Ramos (cell line): ENCODE measurements around the gene UBE2E3.

ENCODE experiments used
- in situ Hi-C: fragments of 300-500 bp; cut with MboI; formaldehyde crosslinking; loops from one replicate; pipeline ENCODE4 v1.14.3; 2022; ENCODE audit warnings: low sequenced_read_pairs; ENCODE audit not compliant: unreplicated experiment

Gene UBE2E3

DNA sequence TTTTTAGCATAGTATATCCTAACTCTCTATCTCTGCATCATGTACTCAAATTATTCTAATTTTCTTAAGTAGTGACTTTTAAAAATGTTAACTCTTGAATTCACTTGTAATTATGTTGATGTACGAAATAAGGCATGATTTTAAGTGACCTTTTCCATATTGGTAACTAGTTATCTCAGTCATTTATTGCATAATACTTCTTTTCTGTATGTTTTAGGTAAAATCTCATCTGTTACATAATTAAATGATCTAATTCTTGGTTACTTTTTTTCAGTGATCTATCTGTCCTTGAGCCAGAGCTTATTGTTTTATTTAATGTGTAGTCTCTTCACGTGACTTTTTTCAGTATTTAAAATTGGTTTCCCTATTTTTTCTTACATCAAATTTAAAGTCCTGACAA, 4.8 kb upstream of the UBE2E3 start:
- in situ Hi-C loops = no loop called here

DNA sequence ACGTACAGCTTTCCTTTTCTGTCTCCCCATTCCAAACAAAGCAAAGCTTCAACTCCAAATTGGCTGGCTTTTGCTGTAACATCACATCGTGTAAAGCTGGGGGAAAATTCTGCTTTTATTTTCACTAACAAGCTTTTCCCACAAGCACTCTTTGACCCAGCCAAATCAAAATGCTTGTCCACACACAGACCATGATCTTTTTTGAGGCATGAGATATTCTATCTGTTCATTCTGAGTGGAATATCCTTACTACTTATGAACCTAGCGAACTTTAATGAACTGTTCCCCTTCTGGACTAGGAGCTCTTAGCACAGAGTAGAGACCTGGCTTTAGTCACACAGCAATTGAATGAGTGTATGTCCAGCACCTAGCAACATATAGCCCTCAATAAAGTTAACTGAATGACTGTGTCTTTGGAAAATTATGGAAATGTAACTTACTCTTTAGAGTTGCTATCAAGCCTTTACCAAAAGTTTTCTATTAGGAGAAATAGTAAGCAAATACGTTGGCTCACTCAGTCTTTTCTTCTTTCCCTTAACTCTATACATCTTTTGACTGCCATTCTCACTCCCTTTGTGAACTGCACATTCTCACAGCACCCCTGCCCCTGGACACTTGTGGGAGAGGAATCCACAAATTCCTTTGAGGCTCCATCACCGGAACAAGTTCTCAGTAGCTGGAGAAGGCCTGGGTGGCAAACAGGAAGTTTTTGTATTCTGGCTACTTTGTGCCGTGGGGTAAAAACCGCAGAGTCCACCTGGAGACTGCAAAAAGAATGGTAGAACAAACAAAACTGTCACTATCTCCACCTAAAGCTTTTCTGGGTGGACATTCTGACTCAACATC, 1.3 kb upstream of the UBE2E3 start:
- in situ Hi-C loops = no loop called here

DNA sequence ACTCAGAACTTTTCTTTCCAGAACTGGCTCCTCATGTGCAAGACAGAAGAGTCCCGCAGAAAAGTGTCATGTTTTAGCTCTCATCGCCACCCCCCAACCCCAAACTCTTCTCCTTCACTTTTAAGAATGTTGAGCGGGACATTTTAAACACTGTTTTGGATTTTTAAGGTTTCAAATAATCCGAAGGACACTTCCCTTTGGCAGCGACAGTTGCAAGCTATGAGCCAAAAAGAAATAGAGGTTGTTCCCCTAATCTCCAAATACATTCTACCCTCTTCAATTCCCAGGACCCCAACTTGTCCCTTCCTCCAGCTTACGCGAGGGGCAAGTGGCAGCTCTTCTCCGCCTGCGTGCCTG, 678 bp upstream of the UBE2E3 start:
- in situ Hi-C loops = no loop called here

DNA sequence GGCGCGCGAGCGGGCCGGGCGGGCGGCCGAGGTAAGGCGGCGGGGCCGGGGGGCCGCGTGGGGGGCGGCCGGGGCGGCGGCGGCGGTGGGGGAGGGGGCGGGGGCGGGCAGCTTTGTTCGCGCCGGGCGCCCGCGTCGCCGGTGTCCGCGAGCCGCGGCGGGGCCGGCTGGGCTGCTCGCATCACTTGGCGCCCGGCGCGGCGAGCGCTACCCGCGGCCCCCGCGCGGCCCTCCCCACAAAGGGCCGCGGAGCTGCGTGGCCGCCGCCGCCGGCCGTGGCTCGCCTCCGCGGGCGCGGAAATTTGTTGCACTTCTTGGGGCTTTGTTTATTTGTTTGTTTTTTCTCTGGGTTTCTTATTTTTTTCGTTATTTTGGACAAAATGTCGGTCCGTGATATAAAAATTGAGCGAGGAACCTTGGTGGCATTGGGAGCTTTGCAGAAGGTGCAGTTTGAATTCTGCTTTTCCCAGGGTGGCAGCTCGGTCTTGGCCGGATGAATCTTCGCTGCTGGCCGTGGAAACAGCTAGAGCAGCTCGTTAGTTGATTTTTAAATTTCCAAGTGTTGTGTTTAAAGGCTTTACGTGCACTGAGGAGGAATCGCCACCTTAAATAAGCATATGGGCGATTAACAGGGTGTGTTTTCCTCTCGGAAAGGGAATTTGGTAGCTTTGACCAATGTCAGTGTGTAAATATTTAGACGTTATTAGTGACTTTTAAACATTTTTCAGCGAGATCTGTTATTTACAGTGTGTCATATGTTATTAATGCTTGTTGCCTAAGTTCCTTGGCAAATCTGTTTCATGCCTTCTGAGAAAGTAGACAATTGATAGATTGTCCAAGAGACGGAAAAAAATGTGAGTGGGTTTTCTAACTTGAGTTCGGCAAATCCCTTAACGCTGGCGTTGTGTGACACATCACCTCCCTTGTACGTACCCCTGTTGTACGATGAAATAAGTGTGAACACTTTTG, 822 bp downstream of the UBE2E3 start:
- in situ Hi-C loops = no loop called here

DNA sequence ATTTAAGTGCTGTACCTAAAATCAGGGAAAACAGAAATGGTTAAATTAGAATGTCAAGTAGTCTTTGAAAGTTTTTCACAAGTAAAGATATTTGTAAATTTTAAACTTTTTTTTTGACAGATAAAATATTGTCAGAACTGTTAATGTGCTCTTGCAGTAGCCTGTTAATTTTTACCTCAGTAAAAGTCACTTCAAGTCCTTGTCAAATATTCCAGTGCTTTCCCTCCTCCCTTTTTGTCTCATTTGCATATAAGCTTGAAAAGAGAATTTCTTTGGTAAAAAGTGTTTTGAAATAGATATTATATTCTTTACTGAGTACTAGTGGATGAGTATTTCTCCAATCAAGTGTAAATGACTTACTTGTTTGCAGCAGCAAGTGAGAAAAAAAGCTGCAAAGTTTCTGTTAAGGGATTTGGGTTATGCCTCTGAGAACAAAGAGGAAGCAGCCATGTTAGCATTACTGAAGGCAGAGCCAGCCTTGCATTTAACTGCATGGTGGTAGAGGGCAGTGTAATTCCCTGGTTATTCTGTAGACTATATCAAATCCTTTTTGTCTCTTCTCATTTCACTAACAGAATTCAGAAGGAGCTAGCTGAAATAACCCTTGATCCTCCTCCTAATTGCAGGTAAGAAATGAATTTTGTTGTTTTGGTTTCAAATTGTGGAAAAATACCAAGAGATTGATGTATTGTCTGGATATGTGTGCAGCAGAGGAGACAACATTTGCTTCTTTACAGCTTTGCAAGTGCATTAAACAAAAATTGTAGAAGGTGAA, 3.2 kb downstream of the UBE2E3 start:
- in situ Hi-C loops = no loop called here

DNA sequence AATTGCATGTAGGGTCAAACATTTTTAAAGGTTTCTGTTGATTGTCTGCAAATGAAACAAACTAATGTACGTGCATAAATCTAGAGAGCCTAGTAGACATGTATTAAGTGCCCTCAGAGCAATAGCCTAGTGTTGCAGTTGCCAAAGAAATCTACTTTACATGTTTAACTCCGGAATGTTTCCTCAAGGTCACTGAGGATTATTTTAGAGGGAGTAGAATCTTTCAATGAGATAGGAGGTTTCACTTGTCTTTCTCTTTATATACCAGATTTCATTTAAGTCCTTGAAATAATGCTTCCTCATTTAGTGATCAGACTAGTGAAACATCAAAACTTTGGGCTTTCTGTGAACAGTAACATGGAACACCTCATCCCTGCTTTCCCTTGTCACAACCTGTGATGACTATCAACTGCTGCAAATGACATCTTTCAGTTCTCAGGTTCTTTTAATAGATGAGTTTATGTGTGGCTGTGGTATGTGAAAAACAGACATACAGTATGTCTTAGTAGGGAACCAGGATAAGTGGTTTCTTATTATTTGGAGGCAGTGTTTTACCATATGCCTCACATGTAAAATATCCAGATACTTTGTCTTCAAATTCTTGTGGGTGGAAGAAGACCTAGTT, 5.5 kb downstream of the UBE2E3 start:
- in situ Hi-C loops = no loop called here

DNA sequence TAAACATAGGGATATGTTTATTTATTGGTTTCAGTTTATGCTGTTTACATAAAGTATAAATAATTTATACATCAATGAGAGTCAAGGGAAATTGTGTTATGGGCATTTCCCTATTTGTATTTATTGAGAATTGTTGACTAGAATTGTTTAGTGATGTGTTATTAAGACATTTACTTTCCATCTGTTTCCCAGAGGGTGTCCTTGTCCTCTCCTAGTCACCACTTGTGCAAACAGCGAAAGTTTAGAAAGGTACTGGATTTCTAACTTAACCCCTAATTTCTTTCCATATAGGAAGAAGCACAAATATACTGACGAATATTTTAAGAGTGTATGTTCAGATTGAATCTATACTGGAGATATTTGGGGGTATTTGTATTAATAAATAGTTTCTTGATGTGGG, 6.7 kb downstream of the UBE2E3 start:
- in situ Hi-C loops = no loop called here

DNA sequence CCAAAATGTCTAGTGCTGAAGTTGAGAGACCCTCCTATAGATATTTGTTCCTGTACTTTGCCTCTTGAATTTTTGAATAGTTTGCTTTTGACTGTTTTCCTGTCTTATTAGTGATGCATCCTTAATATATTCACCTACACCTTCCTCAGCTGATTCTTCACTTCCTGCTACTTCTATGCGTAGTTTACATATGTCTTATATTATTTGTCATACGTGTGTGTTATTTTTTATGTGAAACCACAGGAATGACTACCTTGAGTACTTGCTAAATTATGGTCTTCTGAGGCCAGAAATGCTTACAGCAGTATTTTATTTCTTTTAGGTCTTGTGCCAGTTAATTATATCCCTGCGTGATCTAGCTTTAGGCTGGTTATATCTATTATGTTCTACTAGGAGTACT, 9.9 kb downstream of the UBE2E3 start:
- in situ Hi-C loops = no loop called here

DNA sequence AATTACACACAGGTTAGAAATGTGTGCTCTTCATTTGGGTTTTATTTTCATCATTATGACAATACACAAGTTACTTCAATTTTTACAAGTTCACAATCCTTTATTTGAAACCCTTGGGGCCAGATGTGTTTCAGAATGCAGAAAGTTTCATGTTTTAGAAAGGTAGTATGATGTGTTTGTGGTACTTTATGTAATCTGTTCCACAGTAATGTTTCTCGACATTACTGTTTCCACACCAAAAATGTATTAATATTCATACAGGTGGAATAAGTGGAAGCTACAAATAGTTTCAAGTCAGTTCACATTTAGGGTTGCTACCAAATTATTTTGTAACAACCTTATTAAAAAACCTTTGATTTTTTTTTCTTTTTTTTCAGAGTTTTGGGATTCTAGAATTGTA, 10.4 kb downstream of the UBE2E3 start:
- in situ Hi-C loops = no loop called here

DNA sequence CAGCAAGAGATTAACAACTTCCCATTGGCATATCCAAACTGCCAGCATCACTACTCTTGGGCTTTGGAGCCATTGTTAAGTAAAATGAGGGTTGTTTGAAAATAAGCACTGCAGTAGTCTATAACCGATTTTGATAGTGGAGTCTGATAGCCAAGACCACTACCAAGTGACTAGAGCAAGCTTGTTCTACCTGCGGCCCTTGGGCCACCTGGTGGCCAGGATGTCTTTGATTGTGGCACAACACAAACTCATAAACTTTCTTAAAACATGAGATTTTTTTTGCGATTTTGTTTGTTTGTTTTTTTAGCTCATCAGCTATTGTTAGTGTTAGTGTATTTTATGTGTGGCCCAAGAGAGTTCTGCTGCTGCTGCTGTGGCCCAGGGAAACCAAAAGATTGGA, 11.0 kb downstream of the UBE2E3 start:
- in situ Hi-C loops = no loop called here

DNA sequence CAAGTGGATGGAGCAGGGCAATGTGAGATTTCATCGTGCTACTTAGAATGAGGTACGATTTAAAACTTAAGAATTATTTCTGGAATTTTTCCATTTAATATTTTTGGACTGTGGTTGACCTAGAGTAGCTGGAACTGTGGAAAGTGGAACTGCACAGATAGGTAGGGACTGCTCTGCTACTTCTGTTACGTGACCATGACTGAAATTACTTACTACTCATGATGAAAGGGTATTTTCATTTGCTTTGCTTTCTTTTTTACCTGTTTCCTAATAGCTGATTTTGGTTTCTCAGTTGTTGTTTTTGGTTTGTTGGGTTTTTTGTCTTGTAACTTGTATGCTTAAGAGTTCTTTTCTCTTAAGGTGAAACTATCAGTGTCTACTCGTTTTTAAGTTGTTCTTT, 11.4 kb downstream of the UBE2E3 start:
- in situ Hi-C loops = no loop called here

DNA sequence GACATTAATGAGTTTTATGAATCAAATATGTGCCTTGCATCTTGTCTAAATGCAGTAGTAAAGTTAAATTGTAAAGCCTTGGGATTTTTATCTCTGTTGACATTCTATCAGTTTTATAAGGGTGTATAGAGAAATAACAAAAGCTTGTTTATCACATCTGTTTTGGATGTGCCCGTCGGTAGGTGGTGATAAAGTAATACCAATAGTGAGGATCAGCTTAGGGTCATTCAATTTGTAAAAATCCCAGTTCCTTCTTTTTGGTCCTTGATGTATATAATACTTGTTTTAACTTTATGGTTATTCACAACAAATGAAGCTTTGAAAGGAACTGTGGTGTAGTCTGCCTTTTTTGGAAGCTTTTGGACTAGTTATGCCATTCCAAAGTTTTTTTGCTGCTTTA, 12.6 kb downstream of the UBE2E3 start:
- in situ Hi-C loops = no loop called here

DNA sequence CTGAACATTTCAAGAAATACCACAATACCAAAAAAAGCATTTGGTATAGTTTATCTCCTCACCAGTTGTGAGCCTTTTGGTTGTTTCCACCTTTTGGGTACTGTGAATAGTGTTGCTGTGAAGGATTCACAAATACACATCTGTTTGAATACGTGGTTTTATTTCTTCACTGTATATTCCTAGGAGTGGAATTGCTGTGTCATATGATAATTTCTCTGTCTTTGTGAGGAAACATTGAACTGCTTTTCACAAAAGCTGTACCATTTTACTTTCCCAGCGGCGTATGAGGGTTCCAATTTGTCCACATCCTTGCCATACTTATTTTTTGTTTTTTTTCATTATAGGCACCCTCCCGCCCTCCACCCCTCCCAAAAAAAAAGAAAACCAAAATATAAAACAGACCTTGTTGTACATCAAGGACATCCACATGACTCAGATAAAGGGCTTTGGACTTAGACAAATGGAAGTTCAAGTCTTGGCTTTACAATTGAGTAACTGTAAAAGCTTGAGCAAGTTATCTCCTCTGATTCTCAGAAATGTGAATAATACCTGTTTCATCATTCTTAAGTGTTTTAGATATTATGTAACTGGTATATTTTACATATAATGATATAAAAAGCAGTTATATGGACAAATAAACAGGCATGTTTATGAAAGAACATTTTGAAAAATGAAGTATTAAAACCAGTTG, 19.0 kb downstream of the UBE2E3 start:
- in situ Hi-C loops = no loop called here

DNA sequence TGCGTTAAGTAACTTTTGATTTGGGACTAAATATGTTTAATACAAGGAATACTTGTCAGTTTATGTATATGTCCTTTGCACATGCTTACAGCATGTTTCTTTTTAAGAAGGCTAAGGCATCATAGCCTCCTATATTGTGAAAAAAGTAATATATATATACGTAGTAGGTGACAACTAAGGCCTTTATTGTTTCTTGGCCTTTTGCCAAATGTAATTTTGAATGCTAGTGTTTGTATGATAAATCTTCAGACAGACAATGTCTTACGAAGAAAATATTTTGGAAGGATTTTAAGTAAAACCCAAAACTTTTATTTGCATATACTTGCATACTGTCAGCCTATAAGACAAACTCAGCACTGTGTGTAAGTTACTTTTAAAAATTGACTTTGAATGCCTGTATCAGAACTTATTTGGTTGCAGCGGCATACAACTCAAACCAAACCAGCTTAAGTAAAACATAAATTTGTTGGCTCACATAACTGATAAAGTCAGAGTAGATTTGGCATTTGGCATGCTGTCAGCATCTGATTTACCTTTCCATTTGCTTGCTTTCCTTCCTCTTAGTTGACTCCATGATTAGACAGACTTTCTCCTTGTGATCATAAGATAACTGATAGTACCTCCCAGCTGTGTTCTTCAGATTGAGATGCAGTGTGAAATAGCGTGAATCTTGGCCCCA, 24.4 kb downstream of the UBE2E3 start:
- in situ Hi-C loops = no loop called here

DNA sequence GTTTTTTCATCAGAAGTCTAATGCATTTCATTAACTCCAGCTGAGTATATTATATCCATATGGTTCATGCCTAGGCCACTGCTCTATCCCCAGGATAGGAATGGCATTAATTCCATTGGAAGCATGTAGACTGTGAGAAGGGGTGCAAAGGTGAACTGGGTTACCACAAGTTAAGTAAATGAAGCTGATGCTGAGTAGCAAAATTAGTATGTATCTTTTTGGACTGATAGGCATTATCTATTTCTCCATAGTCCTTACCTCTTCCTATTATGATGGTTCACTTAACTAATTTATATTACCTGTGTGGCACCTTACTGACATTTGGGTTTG, 24.9 kb downstream of the UBE2E3 start:
- in situ Hi-C loops = no loop called here

DNA sequence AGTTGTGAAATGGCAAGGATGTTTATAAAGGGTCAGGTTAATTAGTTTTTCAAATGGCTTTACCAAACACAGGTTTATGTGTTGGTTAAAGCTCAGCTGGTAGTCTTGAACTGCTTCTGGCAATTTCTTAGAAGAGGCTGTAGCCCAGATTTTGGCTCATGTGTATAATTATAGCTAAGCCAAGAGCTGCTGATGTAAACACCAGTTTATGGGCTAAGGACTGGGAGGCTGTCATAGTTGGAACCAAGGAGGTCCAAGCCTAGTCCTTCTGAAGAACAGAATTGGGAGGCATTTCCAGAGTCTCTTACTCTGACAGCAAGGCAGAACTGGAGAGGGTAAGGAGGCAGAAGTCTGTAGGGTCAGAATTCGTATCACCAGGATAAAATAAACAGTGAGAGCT, 25.4 kb downstream of the UBE2E3 start:
- in situ Hi-C loops = no loop called here

DNA sequence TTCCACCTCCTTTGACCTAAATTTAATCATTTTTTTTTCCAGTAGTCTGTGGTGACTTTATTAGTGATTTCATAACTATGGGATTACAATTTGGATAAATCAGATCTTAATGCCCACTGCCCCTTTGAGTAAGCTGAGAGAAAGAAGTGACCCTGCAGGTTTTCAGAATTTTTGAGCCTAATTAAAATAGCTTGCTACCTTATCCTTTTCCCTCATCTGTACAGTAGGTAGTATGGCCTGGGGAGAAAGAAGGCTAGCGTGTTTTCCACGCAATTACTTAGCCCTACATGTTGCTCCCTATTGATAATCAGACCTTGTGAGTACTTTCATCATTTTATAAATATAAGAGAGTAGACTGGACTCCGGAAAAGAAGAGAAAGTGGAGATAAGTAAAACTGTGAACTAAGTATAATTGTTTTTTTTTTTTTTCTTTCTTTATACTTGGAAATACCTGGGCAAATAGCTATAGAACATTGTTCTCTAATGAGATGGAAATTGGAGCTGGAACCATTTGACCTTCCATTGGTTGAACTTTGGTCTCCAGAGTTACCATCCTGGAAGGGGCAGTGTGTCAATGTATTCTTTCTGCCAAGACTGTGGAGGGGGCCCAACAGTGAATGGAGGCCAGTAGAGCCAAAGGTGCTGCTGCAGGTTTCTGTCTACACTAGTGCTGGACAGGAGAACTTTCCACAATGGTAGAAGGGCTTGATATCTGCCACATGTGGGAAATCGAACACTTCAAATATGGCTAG, 26.9 kb downstream of the UBE2E3 start:
- in situ Hi-C loops = no loop called here

DNA sequence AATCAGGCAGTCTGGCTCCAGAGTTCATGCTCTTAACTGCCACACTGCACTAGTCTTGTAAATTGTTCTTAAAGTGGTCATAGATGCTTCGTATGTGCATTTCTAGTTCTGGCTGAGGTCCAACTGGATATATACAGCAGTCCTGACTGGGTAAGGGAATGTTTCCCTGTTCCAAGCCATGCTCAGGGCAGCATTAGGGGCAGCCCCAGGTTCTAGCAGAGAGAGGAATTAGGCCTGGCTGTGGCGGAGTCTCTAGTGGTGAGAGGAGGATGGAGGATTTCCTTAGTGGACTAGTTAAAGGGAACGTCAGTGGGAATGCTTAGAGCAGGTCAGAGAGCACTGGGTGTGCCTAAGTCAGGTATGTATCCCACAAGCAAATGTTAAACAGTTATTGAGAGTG, 28.0 kb downstream of the UBE2E3 start:
- in situ Hi-C loops = no loop called here
